GM21737 (cell line): ENCODE measurements around the gene OR2AT4.
"Not testable (repeated sequence)": the region's sequence is repeated elsewhere in the genome, so short reads cannot be mapped to it uniquely, and the experiment has no call there.

ENCODE experiments used
- ATAC-seq: cut with Tn5 transposase; IDR thresholded peaks from one replicate; pipeline ENCODE4 v1.9.1; 2021; ENCODE audit warnings: mild to moderate bottlenecking, moderate library complexity; ENCODE audit not compliant: unreplicated experiment

OR2AT4 gene

DNA sequence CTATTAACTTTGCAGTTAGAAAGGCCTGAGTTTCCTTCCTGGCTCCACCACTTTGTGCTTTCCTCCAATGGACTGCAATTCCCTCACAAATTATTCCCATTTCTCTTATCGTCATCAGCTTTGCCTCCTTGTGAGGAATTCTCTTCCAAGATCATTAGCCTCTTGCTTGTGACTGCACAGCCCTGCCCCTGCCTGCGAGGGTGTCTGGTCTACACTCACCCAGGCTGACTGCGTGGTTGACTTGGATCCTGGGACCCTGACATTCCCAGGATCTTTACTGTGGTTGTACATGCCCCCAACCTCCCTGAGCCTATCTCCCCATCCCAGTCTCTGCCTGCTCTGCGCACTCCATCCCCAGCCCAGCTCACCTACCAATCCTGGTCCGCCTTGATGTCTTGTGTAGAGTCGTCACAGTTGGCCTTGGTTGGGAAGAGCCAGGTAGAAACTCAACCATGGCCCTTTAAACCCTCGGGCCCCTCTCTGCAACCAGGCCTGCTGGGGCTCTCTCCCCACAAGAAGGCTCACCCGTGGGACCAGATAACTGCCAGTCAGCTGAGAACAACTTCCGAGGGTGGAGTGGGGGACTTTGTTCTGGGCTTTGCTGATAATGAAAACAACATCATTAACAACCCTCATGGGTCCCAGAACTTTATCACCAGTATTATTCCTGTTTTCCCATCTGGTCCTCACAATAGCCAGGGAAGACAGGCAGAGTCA lies at the start of gene OR2AT4:
TSS of gene OR2AT4 (minus strand) at position 421 of the 717 bp plus-strand sequence.
- no peak for ATAC-seq

DNA sequence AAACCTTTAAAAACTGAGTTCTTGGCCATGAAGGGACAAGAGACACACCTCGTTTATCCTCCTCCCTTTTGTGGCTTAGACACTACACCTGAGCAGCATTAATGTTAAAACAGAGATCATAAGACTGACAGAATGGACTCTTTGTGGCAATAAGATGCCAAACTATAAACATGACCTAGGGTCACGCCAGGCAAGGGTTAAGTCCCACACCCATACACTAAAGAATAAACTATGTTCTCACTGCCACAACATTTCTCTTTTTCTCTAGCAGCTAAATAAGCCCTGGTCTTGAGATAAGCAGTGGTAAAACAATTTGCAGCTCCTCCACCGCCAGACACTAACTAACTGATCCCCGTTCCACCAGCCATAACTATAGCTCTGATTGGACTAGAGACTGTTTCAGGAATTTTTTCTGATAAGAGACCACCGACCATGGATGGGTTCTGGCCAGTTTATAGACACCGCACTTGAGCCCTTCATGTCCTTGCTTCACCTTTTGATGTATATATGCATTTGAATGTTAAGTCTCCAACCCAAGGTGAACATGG lies 49.4 kb upstream of the OR2AT4 start:
- no peak for ATAC-seq

DNA sequence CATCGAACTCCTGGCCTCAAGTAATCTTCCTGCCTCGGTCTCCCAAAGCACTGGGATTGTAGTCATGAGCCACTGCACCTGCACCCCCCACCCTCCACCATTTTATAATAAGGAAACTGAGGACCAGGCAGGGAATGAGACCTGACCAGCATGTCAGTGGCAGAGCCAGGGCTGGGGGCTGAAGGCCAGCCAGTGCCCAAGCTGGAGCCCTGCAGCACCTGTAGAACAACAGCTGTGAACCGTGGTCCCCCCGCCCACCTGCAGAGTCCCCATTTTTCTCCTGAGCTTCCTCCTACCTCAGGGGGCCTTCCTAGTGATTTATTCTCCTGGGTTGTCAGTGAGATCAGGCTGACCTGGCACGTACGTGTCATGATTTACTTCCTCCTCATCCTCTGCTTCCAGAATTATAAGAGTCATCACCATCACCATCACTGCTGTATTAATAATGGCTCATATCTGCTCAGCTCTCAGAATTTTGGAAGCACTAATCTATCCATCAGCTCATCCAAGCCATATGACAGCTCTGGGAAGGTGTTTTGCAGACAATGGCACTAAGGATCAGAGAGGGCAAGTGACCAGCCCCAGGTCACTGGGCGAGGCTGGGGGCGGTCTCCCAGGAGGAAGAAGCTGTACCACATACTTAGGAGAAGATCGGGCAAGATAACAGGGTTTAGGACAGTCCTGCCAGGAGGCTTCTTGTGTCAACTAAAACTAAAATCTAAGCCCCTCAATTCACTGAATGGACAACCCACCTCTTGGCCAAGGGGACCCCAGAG lies 48.7 kb upstream of the OR2AT4 start:
- ATAC-seq: no peak

DNA sequence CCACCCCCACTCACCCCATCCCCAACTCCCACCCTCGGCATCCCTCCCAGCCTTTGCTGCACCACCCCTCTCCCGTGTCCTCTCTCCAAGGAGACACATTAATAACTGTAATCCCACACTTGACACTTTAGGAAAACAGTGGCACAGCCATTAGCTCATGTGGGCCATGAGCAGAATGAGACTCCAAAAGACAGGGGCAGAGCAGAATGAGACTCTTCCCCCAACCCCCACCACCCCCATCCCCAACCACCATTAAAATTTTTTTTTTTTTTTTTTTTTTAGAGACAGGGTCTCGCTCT lies 48.0 kb upstream of the OR2AT4 start:
- ATAC-seq: no peak

DNA sequence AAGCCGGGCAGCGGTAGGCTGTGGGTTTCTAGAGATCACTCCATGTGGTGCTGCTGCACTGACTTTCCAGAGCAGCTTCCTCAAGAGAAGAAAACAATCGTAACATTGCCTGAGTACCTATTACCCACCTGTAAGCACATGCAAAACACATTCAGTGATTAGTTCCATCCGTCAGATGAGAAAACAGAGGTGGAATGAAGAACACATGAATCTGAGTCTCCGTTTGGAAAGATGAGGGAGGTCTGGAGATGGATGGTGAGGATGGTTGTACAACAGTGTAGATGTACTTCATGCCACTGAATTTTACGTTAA lies 46.7 kb upstream of the OR2AT4 start:
- ATAC-seq: no peak

DNA sequence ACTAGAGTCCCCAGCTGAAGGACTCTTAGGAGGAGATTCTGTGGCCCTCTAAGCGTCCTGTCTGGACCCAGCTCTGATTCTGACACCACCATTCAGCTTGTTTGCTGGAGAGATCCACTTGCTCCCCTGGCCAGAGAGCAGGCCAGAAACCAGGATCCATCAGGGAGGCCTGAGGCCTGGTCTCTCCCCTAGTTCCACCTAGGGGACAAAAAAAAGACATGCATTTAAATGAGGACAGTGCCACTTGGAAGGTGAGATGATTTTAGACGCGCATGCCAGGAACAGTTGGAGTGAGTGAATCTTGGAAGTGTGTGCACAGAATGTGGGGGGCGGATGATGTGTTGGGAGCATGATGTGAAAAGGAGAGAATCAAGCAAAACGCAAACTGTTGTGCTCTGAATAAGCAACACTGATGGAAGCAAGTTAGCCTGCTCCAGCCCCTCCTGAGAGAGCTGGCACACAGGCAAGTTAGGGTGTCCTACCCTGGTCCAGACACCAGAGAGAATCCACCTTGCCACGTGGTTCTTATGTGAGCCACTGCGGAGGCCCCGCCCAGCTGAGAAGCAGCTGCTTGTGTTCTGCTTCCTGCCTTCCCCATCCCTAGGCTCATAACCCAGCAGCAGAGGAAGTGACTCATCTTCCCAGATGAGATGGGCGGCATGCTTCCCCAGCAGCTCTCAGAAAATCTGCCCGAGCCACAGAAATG lies 46.2 kb upstream of the OR2AT4 start:
- peak; percentile 76 for ATAC-seq

DNA sequence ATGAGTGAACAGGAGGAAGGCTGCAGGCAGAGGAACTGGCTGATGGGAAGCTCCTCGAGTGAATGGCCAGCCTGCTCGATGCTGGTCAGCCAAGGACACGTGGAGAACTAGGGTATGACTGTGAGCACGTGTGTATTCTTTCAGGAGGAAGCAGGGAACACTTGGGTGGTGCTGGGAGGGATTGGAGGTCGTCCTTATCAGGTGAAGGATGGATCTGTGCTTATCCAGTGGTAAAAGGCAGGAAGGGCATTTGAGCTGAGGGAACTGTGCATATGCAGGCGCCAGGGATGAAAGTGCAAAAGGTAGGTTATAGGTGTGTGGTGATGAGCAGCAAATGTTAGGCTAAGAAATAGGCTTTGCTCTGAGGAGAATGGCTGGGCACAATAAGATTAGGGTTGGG lies 44.5 kb upstream of the OR2AT4 start:
- no peak for ATAC-seq

DNA sequence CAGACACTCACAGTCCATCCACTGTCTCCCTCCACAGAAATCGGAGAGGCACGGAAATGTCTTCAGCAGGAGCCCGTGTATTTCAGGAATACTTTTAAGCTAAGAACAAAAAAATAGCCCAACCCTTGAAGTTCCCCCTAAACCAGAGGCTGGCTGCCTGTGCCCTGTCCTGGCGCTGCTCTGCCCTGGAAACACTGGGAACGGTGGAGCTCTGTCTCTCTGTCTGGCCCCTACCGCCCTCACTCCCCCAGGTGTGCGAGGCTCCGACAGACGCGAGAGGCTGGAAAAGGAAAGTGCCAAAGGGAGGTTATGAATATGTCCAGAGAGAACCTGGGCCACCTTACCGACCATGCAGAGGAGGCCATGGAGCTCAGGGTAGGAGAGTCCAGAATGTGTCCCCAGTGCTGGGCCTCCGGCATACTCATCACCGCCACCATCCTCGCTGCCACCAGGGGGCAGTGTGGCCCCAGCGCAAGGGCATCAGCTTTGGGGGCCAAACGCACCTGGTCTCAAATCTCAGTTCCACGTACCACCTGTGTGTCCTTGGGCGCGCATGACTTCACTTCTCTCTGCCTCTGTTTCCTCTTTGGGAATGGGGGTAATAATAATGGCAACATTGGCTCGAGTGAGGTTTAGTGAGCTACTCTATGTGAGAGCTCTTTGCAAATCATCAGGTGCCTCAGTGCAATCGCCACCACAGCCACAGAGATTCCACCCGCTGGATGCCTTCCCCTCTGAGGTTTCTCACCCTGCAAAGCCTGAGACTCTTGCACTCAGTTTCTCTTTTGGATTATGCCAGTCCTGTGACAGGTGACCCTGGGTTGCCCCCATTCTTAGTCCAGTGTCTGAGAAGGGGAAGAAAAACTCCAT lies 43.8 kb upstream of the OR2AT4 start:
- no peak for ATAC-seq

DNA sequence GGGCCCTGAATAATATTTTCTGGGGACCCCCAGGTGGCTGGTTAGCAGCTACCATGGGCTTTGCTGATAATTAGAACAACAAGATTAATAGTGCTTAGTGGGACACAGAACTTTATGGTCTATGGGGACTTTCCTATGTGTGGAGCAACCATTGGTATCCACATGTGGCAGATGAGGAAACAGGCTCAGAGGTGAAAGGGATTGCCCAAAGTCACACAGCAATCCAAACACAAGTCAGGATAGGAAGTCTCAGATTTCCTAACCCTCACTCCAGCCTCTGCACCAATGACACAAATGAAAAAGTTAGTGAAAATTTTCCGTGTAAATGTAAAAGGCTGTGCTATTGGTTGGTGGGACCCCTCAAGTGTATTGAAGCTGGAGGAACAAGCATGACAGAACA lies 39.0 kb upstream of the OR2AT4 start:
- ATAC-seq: no peak

DNA sequence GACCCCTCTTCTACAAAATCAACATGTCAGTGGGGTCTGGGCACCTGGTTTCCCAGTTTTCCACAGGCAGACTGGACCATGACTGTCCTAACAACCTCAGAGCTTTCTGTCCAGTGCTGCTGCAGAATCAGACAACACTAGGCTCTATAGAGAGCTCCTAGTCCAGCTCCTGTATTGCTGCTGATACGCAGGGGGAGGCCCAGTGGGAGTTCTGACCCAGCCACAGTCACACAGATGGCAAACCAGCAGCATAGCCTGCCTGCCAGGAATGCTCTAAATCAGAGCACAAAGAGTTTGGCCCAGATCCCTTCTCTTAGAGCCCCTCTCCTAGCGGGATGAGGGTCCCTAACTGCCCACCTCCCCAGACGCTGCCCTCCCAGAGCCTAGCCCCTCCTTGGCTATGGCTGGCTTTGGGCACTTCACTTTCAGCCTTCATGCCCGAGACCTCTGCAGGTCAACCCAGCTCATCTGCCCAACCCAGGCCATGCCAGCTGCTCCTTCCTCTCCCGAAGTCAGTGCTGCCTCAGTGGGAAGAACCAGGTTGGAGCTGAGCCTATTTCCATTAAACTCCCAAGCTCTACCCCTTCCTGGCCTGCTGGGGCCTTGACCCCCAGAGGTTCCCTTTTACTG lies 38.5 kb upstream of the OR2AT4 start:
- no peak for ATAC-seq

DNA sequence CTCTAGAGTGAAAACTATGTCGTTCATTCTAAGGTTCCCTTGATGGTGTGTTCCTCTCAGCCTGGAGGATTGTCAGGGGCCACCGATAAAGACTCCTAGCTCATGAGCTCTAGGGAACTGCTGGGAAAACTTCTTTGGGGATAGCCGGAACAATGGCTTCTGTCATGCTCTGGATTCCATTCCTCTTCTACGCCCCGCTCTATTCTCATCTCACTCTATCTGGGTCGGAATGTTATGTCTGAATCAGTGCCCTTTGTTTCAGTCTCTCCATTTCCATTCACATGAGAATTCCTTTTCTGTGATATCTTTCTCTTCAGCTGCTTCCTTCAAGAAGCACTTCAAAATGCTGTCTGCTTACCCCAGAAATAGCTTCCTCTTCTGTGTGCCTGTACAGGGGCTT lies 37.3 kb upstream of the OR2AT4 start:
- no peak for ATAC-seq

DNA sequence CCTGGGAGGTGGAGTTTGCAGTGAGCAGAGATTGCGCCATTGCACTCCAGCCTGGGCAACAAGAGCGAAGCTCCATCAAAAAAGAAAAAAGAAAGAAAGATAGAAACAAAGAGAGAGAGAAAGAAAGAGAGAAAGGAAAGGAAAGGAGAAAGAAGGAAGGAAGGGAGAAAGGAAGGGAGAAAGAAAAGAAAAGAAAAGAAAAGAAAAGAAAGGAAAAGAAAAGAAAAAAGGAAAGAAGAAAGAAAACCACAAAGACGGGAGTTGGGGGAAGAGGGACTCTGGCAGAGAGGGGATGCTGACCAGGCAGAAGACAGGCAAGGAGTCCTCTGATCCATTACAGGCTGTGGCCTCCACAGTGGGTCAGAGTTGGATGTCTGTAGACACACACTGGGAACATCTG lies 35.4 kb upstream of the OR2AT4 start:
- no peak for ATAC-seq

DNA sequence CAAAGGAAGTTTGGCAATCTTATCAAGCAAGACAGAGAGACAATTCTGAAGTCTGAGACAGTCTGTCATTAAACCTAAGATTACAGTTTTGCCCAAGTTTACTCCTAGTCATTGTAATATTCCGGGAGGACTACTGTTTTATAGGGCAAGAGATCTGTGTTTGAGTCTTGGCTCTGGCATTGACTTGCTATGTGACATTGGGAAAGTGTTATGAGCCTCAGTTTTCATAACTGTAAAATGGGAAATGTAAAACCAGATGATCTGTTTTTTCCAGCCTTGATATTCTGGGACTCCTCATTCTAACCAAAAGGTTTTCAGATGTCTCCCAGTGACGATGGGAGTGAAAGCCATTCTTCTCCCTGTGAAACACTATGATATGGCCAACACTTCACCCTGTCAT lies 29.9 kb upstream of the OR2AT4 start:
- no peak for ATAC-seq

DNA sequence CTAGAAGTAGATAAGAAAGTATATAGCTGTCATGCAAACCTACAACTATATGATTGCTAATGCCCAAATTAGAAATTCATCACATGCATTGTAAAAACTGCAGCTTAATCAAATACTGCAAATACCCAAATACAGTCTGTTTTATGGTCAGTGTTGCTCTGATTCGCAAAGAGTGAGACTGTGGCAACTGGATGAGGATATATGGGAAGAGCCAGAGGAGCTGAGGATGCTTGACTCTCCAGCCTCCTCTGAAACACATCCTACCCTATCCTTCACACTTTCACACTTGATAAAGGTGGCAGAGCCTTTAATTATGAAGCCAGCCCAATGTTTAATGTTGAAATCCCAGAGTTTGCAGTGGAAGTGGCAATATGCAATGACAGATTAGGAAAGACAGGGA lies 21.9 kb upstream of the OR2AT4 start:
- ATAC-seq: no peak

DNA sequence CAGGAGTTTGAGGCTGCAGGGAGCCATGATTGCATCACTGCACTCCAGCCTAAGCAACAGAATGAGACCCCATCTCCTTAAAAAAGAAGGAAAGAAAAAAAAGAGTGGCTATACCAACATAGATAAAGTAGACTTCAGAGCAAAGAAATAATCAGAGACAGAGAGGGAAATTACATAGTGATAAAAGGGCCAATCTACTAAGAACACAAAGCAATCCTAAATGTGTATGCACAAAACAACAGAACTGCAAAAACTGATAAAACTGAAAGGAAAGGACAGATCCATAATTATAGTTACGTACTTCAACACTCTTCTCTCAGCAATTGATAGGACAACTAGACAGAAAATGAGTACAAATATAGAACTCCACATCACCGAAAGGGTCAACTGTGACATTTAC lies 17.8 kb upstream of the OR2AT4 start:
- ATAC-seq: no peak

DNA sequence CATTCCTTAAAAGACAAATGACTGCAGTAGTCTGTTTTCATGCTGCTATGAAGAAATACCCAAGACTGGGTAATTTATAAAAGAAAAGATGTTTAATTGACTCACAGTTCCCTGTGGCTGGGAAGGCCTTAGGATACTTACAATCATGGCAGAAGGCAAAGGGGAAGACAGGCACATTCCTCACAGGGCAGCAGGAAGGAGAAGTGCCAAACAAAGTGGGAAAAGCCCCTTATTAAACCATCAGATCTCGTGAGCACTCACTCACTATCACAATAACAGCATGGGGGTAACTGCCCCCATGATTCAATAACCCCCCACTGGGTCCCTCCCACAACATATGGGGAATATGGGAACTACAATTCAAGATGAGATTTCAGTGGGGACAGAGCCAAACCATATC lies 16.4 kb upstream of the OR2AT4 start:
- no peak for ATAC-seq

DNA sequence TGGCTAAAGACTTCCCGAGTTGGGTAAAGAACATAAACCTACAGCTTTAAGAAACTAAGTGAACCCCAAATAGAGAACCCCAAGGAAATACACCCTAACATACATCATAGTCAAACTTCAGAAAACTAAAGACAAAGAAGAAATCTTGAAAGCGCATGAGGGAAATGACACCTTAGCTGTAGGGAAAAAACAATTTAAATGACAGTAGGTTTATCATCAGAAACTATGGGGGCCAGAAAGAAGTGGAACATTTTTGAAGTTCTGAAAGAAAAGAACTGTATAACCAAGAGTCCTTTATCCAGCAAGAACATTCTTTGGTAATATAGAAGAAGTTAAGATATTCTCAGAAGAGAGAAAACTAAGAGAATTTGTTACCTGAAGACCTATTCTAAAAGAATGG lies 15.5 kb upstream of the OR2AT4 start:
- no peak for ATAC-seq

DNA sequence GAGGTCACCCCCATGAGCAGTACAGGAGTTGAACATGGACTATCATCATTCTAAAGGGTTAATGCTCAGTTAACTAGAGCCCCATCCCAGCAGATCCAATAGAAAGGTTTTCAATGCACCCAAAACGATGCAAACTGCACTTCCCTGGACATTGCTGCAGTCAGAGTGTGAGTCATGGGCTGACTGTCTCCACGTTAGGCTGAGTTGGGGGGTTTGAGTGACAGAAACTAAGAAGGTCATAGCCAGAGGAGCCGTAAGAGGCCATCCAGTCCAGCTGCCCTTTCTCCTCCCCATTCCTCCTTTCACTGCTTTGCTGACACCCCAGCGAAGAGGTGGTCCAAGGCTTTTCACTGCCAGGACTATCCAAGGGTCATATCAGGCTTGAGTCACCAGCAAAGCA lies 10.5 kb upstream of the OR2AT4 start:
- no peak for ATAC-seq

DNA sequence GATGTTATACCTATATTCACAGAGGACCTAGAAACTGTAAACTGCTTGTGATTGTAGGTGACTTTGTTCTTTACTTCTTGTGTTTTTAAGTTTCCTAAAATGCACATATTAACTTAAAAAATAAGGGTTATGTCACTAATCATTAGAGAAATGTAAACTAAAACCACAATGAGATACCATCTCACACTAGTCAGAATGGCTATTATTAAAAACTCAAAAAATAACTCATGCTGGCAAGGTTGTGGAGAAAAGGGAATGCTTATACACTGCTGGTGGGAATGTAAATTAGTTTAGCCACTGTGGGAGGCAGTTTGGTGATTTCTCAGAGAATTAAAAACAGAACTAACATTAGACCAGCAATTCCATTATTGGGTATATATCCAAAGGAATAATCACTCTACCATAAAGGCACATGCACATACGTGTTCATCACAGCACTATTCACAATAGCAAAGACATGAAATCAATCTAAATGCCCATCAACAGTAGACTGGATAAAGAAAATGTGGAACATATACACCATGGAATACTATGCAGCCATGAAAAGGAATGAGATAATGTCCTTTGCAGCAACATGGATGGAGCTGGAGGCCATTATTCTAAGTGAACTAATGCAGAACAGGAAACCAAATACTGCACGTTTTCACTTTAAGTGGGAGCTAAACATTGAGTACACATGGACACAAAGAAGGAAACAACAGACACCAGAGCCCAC lies 9.4 kb upstream of the OR2AT4 start:
- ATAC-seq: not testable (repeated sequence)

DNA sequence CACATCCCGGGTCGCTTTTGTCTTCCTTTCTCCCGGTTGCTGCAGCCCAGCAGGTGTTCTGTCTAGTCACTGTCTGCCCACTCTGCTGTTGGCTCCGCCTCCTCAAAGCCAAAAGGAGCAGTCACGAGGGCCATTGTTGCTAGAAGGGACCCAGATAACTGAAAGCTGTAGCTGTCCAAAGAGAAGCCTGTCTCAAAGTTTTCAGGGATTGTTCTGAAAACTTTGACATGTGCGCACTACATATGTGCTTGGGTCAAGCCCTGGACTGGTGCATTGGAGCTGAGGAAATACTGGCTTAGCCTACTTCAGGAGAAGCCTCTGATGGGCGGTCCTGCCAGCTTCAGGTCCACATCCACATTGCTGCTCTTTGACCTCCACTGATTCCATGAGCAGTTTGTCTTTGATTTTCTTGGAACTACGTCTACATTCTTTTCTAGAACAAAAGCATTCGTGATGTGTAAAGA lies 8.8 kb upstream of the OR2AT4 start:
- ATAC-seq: no peak
